ENCODE results near the gene KRTAP10-9. TPM values are rescaled to one million over a fixed set of nuclear protein-coding genes. Genes with fewer than 3 reads are reported as not detected.

KRTAP10-9 gene
- total RNA-seq, 2 donors from 2014 or later: not detected

DNA sequence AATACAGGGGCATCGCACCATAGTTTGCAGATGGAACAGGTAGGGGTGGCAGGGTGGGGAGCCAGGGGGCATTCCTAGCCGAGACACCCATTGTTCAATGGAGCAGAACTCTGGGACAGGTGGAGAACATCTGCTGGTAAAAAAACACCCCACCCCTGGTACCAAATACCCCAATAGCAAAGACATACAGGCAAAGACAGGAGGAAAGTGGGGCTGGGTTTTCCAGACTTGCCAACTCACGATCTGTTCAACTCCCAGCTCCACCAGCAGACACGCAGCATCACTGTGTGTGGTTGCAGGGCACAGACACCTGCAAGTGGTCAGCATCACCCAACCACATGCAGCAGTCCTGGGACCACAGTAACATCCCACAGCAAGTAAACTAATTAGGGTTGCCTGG, 15.3 kb upstream of the KRTAP10-9 start:
- Histone ChIP-seq H3K36me3 (ENCODE audit: control insufficient read depth, insufficient read depth, low read length) (no peaks in the 10 kb centered on the region), H3K4me3 (ENCODE audit: low read length) (no peak overlapping the region), H3K4me1 (ENCODE audit: control insufficient read depth, insufficient read depth, low read length) (no peaks in the 10 kb centered on the region), H3K27me3 (ENCODE audit: control insufficient read depth, insufficient read depth, low read length, poor library complexity, severe bottlenecking) (no peaks in the 10 kb centered on the region), H3K27ac (ENCODE audit: low read depth, low read length) (no peak overlapping the region), H3K9ac (ENCODE audit: extremely low read depth, low read length, poor library complexity, severe bottlenecking) (no peak overlapping the region), H3K9me3 (ENCODE audit: control insufficient read depth, low read length) (peaks cover 26% of the 10 kb centered on the region)
- 91% methylated on average over 4 of the region's 4 CpGs; no CpG with 5 or more reads in 1 of the 2 experiments for WGBS, 2 experiments (ENCODE audit: insufficient coverage in 1 of 2, insufficient read length in 1 of 2)
- Mint-ChIP-seq H3K27me3 (ENCODE audit: insufficient read depth) (peaks cover 2% of the 10 kb centered on the region), H3K36me3 (ENCODE audit: low read depth) (peaks cover 2% of the 10 kb centered on the region), H3K9me3 (peaks cover 34% of the 10 kb centered on the region), H3K4me3 (no peak overlapping the region), H3K4me1 (no peaks in the 10 kb centered on the region), H3K27ac (no peak overlapping the region)
- DNase-seq: no peak
- TF ChIP-seq, protein P1, sequence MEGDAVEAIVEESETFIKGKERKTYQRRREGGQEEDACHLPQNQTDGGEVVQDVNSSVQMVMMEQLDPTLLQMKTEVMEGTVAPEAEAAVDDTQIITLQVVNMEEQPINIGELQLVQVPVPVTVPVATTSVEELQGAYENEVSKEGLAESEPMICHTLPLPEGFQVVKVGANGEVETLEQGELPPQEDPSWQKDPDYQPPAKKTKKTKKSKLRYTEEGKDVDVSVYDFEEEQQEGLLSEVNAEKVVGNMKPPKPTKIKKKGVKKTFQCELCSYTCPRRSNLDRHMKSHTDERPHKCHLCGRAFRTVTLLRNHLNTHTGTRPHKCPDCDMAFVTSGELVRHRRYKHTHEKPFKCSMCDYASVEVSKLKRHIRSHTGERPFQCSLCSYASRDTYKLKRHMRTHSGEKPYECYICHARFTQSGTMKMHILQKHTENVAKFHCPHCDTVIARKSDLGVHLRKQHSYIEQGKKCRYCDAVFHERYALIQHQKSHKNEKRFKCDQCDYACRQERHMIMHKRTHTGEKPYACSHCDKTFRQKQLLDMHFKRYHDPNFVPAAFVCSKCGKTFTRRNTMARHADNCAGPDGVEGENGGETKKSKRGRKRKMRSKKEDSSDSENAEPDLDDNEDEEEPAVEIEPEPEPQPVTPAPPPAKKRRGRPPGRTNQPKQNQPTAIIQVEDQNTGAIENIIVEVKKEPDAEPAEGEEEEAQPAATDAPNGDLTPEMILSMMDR (conservative IDR thresholded peaks at IDR 0.05): no peak

- Histone ChIP-seq H3K9me3 (ENCODE audit: control insufficient read depth, low read length) (peaks cover 24% of the 10 kb centered on the region), H3K9ac (ENCODE audit: extremely low read depth, low read length, poor library complexity, severe bottlenecking) (no peak within 1 kb of the TSS), H3K27me3 (ENCODE audit: control insufficient read depth, insufficient read depth, low read length, poor library complexity, severe bottlenecking) (no peaks in the 10 kb centered on the region), H3K27ac (ENCODE audit: low read depth, low read length) (no peak within 1 kb of the TSS), H3K4me3 (ENCODE audit: low read length) (no peak within 1 kb of the TSS), H3K36me3 (ENCODE audit: control insufficient read depth, insufficient read depth, low read length) (no peaks in the 10 kb centered on the region), H3K4me1 (ENCODE audit: control insufficient read depth, insufficient read depth, low read length) (no peaks in the 10 kb centered on the region)
- Mint-ChIP-seq H3K4me1 (no peaks in the 10 kb centered on the region), H3K4me3 (no peak within 1 kb of the TSS), H3K36me3 (ENCODE audit: low read depth) (peaks cover 2% of the 10 kb centered on the region), H3K27ac (no peak within 1 kb of the TSS), H3K27me3 (ENCODE audit: insufficient read depth) (peaks cover 2% of the 10 kb centered on the region), H3K9me3 (peaks cover 34% of the 10 kb centered on the region)
- 86 to 100% methylated on average over 2 to 8 of the region's 8 CpGs for WGBS, 2 experiments (ENCODE audit: insufficient coverage in 1 of 2, insufficient read length in 1 of 2)
- DNase-seq: no peak
- TF ChIP-seq, protein P1 (conservative IDR thresholded peaks at IDR 0.05): no peak
Measured at GRCh38 chr21:44612029-44612486, 14.8 kb upstream of the KRTAP10-9 start, which contains the start of gene KRTAP10-8. TSS of gene KRTAP10-8 (plus strand) at chr21:44612079. CDS start at chr21:44612101, 22 bp downstream.

DNA sequence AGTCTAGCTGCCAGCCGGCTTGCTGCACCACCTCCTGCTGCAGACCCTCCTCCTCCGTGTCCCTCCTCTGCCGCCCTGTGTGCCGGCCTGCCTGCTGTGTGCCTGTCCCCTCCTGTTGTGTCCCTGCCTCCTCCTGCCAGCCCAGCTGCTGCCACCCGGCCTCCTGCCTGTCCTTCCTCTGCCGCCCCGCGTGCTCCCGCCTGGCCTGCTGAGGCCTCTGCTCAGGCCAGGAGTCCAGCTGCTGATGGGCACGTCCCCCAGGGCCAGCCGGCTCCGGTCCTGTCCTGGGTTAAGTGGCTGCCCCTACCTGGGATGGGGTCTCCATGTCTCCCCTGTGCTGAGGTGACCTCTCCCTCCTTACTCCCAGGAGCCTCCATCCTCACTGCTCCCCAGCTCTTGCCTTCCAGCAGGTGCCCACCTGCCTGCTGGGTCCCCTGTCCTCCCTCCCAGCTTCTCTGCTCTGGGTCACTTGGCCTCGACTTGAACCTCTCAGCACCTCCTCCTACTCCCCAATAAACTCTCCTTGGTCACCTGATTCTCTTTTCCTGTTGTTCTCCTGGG, 14.1 kb upstream of the KRTAP10-9 start:
- H3K36me3 ChIP-seq (ENCODE audit: control insufficient read depth, insufficient read depth, low read length): no peaks in the 10 kb centered on the region
- WGBS, 2 experiments (ENCODE audit: insufficient coverage in 1 of 2, insufficient read length in 1 of 2): 84 to 90% methylated on average over 11 to 13 of the region's 13 CpGs
- no peaks in the 10 kb centered on the region for H3K4me1 ChIP-seq (ENCODE audit: control insufficient read depth, insufficient read depth, low read length)
- Mint-ChIP-seq H3K36me3 (ENCODE audit: low read depth) (peaks cover 2% of the 10 kb centered on the region), H3K27me3 (ENCODE audit: insufficient read depth) (peaks cover 2% of the 10 kb centered on the region), H3K9me3 (peaks cover 34% of the 10 kb centered on the region), H3K4me1 (no peaks in the 10 kb centered on the region), H3K27ac (no peak overlapping the region), H3K4me3 (no peak overlapping the region)
- H3K27ac ChIP-seq (ENCODE audit: low read depth, low read length): no peak overlapping the region
- DNase-seq: no peak
- TF ChIP-seq, protein P1 (conservative IDR thresholded peaks at IDR 0.05): no peak
- no peaks in the 10 kb centered on the region for H3K27me3 ChIP-seq (ENCODE audit: control insufficient read depth, insufficient read depth, low read length, poor library complexity, severe bottlenecking)
- no peak overlapping the region for H3K9ac ChIP-seq (ENCODE audit: extremely low read depth, low read length, poor library complexity, severe bottlenecking)
- H3K9me3 ChIP-seq (ENCODE audit: control insufficient read depth, low read length): peaks cover 24% of the 10 kb centered on the region
- H3K4me3 ChIP-seq (ENCODE audit: low read length): no peak overlapping the region

All from endodermal cell (in vitro differentiated cells).